Superior temporal gyrus (tissue), 1 donor: ENCODE measurements around the gene SETDB2.

ENCODE experiments used
- DNase-seq: peaks from one replicate; pipeline ENCODE4 v3.0.0-alpha.2; 2016; ENCODE audit errors: extremely low spot score

Gene SETDB2

GRCh38 chr13:49443704-49444523, at the start of gene SETDB2, which contains the start of gene CAB39L:
Gene SETDB2 (plus strand): TSS chr13:49444274. CDS start chr13:49451894, 7,620 bp downstream.
Gene CAB39L (minus strand): TSS chr13:49444064. CDS start chr13:49382910, 61,154 bp downstream.
- peak; percentile 98 for DNase-seq

- no peak for DNase-seq
These were observed 48.6 kb upstream of the SETDB2 start for GRCh38 chr13:49395451-49395865.

GRCh38 chr13:49395878-49396380, 48.1 kb upstream of the SETDB2 start:
- no peak for DNase-seq

GRCh38 chr13:49399801-49400472, 44.1 kb upstream of the SETDB2 start:
- DNase-seq = peak; percentile 66

- peak; percentile 85 for DNase-seq
These were observed 43.1 kb upstream of the SETDB2 start for GRCh38 chr13:49400755-49401659.

GRCh38 chr13:49403996-49404702, 39.9 kb upstream of the SETDB2 start:
- DNase-seq = no peak

GRCh38 chr13:49404703-49405020, 39.4 kb upstream of the SETDB2 start:
- no peak for DNase-seq

- DNase-seq = no peak
These were observed 37.0 kb upstream of the SETDB2 start for GRCh38 chr13:49407068-49407467.

- DNase-seq = no peak
These were observed 36.1 kb upstream of the SETDB2 start for GRCh38 chr13:49407936-49408335.

GRCh38 chr13:49409008-49409407, 35.1 kb upstream of the SETDB2 start:
- no peak for DNase-seq

GRCh38 chr13:49410006-49410405, 34.1 kb upstream of the SETDB2 start:
- DNase-seq = no peak

GRCh38 chr13:49410477-49410876, 33.6 kb upstream of the SETDB2 start:
- DNase-seq = no peak

- DNase-seq = no peak
These were observed 32.7 kb upstream of the SETDB2 start for GRCh38 chr13:49411353-49411752.

- DNase-seq = no peak
These were observed 31.3 kb upstream of the SETDB2 start for GRCh38 chr13:49412749-49413148.

GRCh38 chr13:49417161-49417560, 26.9 kb upstream of the SETDB2 start:
- no peak for DNase-seq

GRCh38 chr13:49418206-49418605, 25.9 kb upstream of the SETDB2 start:
- no peak for DNase-seq

- no peak for DNase-seq
These were observed 24.8 kb upstream of the SETDB2 start for GRCh38 chr13:49419276-49419675.

- no peak for DNase-seq
These were observed 22.7 kb upstream of the SETDB2 start for GRCh38 chr13:49421391-49421790.

- no peak for DNase-seq
These were observed 20.0 kb upstream of the SETDB2 start for GRCh38 chr13:49424011-49424560.

- no peak for DNase-seq
These were observed 15.9 kb upstream of the SETDB2 start for GRCh38 chr13:49428041-49428763.
